GM18502 (cell line): ENCODE results near the gene TTBK1.

Experiments
- ATAC-seq: cut with Tn5 transposase; IDR thresholded peaks from one replicate; pipeline ENCODE4 v1.9.1; 2021; ENCODE audit warnings: mild to moderate bottlenecking; ENCODE audit not compliant: unreplicated experiment, poor library complexity

Gene TTBK1

GRCh38 chr6:43331891-43332290 lies 88.6 kb downstream of the TTBK1 start:
- ATAC-seq = no peak

DNA sequence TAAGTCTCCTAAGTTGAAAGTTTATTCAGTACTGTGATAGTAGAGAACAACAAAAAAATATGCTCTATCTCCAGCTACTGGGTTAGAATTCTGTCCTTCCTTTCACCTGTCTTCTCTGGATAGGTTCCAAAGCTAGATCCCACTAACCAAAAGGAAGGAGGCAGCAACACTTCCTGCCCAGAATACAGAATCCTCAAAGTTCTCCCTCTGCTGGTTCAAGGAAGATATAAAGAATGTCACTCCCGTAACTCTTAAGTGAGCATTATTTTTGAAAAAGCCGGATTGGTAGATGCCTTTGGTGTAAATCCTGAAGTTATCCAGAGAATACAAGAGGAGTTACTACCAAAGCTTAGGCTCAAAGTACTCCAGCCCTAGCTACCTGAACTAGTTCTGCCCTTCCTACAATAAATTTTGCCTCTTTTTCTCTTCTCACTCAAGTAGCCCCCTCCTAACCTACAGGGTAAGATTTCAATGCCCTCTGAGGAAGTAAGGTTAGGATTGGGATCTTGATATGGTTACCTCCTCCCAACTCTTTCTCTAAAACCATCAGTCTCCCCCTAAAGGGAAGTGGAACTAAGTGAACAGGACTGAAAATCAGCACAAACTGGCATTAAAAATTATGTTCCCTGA lies 91.3 kb downstream of the TTBK1 start:
- ATAC-seq = no peak

- ATAC-seq = no peak
Observed at GRCh38 chr6:43335469-43335868, 92.2 kb downstream of the TTBK1 start.

DNA sequence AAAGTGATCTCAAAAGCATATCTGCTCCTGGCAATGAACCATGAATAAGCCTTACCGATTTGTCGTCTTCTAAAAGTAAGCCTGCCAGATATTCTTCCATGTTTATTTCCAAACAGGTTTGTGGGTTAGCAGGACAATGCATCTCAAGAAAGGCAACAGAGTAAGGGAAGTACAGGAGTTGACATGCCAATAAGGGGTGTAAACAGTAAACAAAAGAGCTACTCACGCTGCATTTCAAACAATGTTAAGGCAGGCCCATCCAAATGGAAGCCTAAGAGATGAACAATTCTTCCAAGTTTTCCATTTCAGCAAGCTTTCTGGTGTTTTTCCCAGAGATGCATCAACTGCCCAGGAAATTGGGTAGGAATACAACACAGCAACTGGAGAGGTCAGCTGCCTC lies 93.1 kb downstream of the TTBK1 start:
- ATAC-seq = no peak
